Transverse colon (tissue), 4 donors: ENCODE measurements around the gene TMC6.

Experiments
- CTCF ChIP-seq, 5 experiments: fragments of 200-600 bp in 3 of 5; fragments of 450-650 bp in 2 of 5; sonication (generic) in 3 of 5; IDR thresholded peaks; 1 replicate in 2 of 5; 2 replicates in 3 of 5; pipeline ENCODE4 v1.5.1; 2016 to 2017; ENCODE audit warnings: antibody characterized with exemption in 5 of 5, inconsistent platforms in 3 of 5, mild to moderate bottlenecking in 2 of 5, moderate library complexity in 1 of 5
- POLR2AphosphoS5 ChIP-seq, 3 donors: sonication (generic); formaldehyde crosslinking; IDR thresholded peaks; one replicate each; pipeline ENCODE4 v1.6.1; 2016; ENCODE audit warnings: antibody characterized with exemption in 3 of 3

- TF ChIP-seq POLR2AphosphoS5 (IDR thresholded peaks at IDR 0.05), result no peak
- TF ChIP-seq CTCF (IDR thresholded peaks at IDR 0.05), result no peak
Observed at GRCh38 chr17:78101542-78101941, 27.0 kb downstream of the TMC6 start.
